Measurements from ENCODE around the gene CFAP97.
"Not testable (repeated sequence)": the region's sequence is repeated elsewhere in the genome, so short reads cannot be mapped to it uniquely, and the experiment has no call there.

CFAP97 gene

DNA sequence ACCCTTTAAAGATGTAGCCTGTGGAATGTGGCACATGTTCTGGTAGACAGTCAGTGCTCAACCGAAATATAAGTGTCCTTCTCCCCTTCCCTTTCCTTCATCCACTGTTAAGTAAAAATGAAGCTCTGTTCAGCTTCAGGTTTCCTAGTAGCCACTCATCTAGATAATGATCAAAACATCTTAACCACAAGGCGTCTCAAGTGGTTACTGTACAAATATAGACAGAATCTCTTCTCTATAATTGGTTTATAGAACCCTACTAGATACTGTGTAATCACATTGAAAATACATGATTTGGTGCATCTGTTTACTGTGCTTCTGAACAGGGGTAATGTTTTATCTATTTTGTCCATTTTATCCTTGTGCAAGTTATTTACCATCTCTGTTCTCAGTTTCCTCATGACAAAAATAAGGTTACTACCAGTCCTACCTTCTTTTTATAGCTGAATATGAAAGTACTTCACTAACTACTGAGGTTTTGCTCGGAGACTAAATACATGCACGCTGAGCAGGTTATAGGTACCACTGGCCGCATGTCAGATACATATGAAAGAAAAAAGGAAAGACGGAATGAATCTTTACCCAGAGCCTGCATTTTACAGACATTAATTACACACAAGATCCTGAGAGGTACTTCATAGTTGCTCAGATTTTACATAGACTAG, 81.0 kb downstream of the CFAP97 start:
- TF ChIP-seq, protein P1, sequence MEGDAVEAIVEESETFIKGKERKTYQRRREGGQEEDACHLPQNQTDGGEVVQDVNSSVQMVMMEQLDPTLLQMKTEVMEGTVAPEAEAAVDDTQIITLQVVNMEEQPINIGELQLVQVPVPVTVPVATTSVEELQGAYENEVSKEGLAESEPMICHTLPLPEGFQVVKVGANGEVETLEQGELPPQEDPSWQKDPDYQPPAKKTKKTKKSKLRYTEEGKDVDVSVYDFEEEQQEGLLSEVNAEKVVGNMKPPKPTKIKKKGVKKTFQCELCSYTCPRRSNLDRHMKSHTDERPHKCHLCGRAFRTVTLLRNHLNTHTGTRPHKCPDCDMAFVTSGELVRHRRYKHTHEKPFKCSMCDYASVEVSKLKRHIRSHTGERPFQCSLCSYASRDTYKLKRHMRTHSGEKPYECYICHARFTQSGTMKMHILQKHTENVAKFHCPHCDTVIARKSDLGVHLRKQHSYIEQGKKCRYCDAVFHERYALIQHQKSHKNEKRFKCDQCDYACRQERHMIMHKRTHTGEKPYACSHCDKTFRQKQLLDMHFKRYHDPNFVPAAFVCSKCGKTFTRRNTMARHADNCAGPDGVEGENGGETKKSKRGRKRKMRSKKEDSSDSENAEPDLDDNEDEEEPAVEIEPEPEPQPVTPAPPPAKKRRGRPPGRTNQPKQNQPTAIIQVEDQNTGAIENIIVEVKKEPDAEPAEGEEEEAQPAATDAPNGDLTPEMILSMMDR (IDR thresholded peaks at IDR 0.05; ENCODE audit: extremely low read depth, missing control alignments), result no peak
- no peak for DNase-seq (ENCODE audit: low spot score)

DNA sequence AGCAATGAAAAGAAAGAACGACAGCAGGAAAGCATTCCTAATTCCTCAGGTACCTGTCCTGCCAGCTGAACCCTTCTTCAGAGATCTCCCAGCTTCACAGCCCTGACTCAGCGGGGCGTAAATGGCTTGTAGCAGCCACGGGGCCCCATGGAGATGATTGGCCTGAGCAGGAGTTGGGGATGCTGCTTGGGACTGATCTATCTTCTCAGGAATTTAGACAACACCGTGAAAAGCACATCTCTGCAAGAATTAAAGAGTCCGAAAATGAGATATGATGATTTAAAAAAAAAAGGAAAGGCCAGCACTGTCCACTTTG, 83.2 kb downstream of the CFAP97 start:
- DNase-seq (ENCODE audit: low spot score), result no peak
- TF ChIP-seq, protein P1 (IDR thresholded peaks at IDR 0.05; ENCODE audit: extremely low read depth, missing control alignments), result no peak

DNA sequence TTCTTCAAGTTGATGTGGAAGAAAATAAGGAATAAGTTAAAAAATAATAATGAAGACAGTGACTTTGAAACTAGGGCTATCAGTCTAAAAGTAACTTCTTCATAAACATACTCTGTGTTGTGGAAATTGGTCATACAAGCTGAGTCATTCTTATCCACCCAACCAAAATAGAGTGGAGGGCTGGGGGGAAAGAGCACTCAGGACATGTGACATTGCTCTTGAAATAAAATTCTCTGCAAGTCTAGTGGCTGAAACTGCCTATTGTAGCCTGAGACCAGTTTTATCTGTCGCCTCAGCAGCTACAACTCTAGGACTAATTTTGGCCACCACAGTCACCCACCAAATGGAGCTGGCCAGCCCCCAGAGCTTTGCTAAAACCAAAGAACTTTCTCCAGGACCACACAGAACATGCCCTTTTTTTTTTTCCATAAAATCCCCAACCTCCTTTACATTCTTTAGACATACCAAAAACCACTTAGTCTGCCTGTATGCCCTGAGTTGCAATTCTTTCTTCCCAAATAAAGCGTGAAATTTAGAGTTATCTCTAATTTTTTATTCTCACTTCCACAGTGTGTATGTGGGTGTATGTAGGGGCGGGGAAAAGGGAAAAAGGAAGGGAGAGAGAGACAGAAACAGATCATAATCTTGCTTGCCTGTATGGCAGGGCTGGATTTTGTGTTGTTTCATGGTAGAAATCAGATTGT, 83.7 kb downstream of the CFAP97 start:
- TF ChIP-seq, protein P1 (IDR thresholded peaks at IDR 0.05; ENCODE audit: extremely low read depth, missing control alignments), result no peak
- no peak for DNase-seq (ENCODE audit: low spot score)

DNA sequence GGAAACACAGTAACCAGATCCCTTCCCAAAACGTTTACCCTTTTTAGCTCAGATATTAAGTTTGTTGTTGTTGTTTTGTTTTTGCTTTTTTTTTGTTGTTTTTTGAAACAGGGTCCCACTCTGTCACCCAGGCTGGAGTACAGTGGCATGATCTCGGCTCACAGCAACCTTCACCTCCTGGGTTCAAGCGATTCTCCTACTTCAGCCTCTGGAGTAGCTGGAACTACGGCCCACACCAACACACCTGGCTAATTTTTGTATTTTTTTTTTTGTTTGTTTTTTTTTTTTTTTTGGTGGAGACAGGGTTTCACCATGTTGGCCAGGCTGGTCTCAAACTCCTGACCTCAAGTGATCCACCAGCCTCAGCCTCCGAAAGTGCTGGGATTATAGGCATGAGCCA, 84.3 kb downstream of the CFAP97 start:
- not testable (repeated sequence) for DNase-seq (ENCODE audit: low spot score)

DNA sequence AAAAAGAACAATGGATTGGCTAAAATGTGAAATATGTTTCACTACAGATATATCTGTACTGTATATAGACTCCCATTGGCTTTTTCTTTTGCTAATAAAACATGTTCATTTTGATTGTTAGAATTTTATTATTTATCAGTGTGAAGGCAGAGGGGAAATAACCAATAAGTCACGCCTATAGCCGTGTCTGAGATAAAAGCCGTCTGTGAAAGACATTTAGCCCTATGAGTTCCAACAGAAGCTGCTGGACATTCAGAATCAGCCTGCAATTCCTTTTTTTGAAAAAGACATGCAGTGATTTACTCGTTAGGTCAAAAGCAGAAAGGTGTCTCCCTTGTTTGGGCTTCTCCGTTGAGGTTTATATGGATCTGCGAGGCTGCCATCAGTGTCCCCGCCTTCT, 84.9 kb downstream of the CFAP97 start:
- DNase-seq (ENCODE audit: low spot score), result no peak
- TF ChIP-seq, protein P1 (IDR thresholded peaks at IDR 0.05; ENCODE audit: extremely low read depth, missing control alignments), result no peak

DNA sequence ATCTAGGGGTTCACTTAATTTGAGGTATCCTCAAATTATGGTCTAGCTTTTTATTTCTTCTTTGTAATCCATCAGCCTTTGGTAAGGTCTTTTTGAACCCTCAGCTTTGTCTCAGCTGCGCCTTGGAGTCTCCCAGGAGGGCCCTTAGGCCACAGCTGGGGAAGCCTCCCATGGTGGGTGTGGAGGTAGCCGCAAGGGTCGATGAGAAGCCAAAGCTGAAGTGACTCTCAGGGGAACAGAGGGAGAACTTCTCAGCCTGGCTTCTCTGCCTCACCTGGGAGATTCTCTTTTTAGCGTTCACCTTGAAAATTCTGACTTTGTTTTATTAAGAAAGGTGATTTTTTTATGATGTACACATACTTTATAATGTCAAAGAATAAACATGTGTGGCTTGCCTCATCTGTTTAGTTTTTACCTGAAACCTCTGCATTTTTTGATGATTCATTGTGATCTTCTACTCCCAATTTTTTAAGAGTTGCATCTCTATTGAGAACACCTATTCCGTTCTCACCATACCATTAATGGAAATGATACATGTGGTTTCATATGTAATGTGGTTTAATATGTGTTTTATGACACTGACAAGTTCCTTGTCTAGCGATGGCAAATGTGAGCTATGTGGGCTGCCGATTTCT, 86.4 kb downstream of the CFAP97 start:
- TF ChIP-seq, protein P1 (IDR thresholded peaks at IDR 0.05; ENCODE audit: extremely low read depth, missing control alignments), result no peak
- no peak for DNase-seq (ENCODE audit: low spot score)

DNA sequence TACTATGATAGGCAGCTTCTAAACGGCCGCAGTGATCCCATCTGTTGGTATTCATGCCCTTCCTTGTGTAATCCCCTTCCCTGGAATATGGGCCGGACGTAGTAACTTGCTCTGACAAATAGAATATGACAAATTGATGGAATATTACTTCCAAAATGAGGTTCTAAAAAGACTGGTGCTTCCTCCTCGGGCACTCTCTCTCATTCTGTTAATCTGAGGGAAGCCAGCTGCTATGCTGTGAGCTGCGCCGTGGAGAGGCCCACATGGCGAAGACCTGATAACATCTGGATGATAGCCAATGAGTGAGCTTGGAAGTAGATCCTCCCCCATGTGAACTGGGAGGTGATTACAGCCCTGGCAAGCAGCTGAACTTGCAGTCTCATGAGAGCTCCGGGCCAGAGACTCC, 88.0 kb downstream of the CFAP97 start:
- no peak for DNase-seq (ENCODE audit: low spot score)

More for the DNA sequence above, 88.0 kb downstream of the CFAP97 start:
- TF ChIP-seq, protein P1 (IDR thresholded peaks at IDR 0.05; ENCODE audit: extremely low read depth, missing control alignments), result no peak

Measured in GM20000 (cell line).